HTERT RPE-1 (cell line): ENCODE data around the gene NAT16.
"Not testable (repeated sequence)": the region's sequence is repeated elsewhere in the genome, so short reads cannot be mapped to it uniquely, and the experiment has no call there.

Source experiments
- in situ Hi-C: fragments of 300-500 bp; cut with MboI; formaldehyde crosslinking; loops from 4 replicates; pipeline ENCODE4 v1.14.3; 2020; ENCODE audit warnings: low sequenced_read_pairs

The NAT16 gene

GRCh38 chr7:101161692-101162471 lies 18.2 kb downstream of the NAT16 start:
- in situ Hi-C loops, result no loop called here

DNA sequence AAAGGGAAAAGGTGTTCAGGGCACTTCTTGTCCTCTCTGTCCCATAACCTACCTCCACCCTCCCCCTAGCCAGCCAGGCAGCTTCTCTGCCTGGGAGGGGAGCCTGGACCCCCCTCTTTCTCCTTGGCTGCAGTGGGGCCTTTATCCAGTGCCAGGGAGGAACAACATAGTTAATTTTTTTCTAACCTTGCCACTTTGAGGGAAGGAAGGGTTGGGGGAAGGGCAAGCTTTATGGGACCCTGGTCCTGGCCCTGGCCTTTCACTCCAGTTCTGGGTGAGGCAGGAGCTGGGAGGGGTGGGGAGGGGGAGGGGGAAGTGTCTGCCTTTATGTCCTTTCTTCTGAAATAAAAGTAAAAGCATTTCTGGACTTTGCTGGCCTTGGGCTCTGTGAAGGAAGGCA lies 19.2 kb downstream of the NAT16 start:
- in situ Hi-C loops, result no loop called here

DNA sequence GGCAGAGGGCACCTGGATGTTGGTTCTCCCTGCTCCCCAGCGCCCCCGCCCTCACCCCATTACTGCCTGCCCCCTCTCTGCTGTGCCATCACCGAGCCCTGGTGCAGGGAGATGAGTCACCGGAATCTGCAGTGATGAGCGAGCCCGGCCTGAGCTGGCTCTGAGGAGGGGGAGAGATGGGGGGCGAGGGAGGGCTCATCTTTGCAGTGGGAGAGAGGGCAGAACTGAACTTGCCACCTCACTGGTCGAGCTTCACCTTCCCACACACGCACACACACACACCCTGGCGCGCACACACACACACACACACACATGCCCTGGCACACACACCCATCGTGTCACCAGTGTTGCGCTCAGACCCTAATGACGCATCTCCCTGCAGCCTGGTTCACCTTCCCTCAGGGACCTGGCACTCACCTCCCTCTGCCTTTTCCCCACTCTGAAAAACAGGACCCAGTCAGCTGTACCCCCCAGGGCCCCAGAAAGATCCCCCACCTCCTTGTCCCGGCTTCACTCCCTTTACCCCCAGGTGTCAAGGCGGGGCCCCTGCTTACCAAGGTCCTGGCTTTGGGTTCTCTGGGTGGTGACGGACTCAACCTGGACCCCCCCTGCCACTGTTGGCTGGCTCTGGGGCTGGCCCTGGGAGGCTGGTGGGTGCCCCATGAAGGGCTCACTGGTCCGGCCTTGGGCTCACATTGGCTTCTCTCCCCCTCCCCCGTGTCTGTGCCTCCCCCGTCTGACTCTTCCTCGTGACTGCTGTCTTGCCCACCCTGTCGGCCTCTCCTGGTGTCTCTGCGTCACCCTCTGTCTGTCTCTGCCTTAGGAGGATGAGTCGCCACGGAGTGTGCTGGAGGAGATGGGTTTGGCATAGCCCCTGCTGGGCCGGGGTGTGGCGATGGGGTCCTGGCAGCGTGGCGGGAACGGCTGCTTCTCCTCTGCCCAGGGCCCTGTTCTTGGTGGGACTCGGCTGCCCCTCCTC lies 20.1 kb downstream of the NAT16 start:
- in situ Hi-C loops, result no loop called here

GRCh38 chr7:101156866-101157589 lies 23.1 kb downstream of the NAT16 start:
- in situ Hi-C loops, result no loop called here

DNA sequence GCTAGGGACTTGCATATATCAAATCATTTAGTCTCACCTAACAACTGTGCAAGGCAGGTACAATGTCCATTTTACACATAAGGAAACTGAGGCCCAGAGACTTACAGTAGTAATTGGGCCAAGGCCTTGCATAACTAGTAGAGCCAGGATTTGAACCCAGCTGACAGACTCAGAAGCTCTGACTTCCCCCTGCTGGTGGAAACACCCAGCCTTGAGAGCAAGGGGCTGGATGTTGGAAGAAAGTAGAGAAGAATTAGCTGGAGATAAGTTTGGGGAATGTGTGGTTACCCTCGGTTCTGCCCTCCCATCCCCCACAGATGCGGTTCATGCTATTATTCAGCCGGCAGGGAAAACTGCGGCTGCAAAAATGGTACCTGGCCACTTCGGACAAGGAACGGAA lies 23.8 kb downstream of the NAT16 start:
- in situ Hi-C loops, result no loop called here

- in situ Hi-C loops, result no loop called here
These were observed 24.8 kb downstream of the NAT16 start for GRCh38 chr7:101155303-101155702.

- in situ Hi-C loops, result no loop called here
These were observed 25.4 kb downstream of the NAT16 start for GRCh38 chr7:101154693-101155102.

GRCh38 chr7:101153969-101154692 lies 26.0 kb downstream of the NAT16 start, which contains the start of gene AP1S1:
TSS of gene AP1S1 (plus strand) at chr7:101154476. CDS start at chr7:101154515, 39 bp downstream.
- in situ Hi-C loops, result no loop called here

- in situ Hi-C loops, result no loop called here
These were observed 28.0 kb downstream of the NAT16 start for GRCh38 chr7:101151908-101152651.

- in situ Hi-C loops, result no loop called here
These were observed 39.2 kb downstream of the NAT16 start for GRCh38 chr7:101140746-101141382.

DNA sequence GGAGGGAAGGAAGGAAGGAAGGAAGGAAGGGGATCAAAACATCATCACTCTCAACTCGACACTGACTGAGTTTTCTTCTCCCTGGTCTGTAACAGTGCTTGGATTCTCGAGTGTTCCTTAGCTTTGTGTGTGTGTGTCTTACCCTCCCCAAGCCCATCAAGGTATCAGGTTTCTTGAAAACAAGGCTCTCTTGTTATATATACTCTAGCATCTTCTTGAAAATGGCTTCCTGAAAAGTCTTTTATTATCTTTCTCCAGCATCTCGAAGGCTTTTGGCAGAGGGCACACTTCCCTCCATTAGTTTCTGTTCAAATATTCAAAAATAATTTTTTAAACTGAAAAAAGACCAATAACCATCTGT lies 39.8 kb downstream of the NAT16 start:
- in situ Hi-C loops, result no loop called here

DNA sequence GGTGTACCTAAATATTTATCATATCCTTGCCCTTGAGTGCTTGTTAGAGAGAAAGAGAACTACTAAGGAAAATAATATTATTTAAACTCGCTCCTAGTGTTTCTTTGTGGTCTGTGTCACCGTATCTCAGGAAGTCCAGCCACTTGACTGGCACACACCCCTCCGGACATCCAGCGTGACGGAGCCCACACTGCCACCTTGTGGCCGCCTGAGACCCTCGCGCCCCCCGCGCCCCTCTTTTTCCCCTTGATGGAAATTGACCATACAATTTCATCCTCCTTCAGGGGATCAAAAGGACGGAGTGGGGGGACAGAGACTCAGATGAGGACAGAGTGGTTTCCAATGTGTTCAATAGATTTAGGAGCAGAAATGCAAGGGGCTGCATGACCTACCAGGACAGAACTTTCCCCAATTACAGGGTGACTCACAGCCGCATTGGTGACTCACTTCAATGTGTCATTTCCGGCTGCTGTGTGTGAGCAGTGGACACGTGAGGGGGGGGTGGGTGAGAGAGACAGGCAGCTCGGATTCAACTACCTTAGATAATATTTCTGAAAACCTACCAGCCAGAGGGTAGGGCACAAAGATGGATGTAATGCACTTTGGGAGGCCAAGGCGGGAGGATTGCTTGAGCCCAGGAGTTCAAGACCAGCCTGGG lies 41.8 kb downstream of the NAT16 start:
- in situ Hi-C loops, result no loop called here

DNA sequence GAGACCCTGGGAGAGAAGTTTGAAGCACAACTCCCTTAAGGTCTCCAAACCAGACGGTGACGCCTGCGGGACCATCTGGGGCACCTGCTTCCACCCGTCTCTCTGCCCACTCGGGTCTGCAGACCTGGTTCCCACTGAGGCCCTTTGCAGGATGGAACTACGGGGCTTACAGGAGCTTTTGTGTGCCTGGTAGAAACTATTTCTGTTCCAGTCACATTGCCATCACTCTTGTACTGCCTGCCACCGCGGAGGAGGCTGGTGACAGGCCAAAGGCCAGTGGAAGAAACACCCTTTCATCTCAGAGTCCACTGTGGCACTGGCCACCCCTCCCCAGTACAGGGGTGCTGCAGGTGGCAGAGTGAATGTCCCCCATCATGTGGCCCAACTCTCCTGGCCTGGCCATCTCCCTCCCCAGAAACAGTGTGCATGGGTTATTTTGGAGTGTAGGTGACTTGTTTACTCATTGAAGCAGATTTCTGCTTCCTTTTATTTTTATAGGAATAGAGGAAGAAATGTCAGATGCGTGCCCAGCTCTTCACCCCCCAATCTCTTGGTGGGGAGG lies 42.4 kb downstream of the NAT16 start:
- in situ Hi-C loops, result no loop called here

GRCh38 chr7:101134399-101134980 lies 45.6 kb downstream of the NAT16 start:
- in situ Hi-C loops, result no loop called here

DNA sequence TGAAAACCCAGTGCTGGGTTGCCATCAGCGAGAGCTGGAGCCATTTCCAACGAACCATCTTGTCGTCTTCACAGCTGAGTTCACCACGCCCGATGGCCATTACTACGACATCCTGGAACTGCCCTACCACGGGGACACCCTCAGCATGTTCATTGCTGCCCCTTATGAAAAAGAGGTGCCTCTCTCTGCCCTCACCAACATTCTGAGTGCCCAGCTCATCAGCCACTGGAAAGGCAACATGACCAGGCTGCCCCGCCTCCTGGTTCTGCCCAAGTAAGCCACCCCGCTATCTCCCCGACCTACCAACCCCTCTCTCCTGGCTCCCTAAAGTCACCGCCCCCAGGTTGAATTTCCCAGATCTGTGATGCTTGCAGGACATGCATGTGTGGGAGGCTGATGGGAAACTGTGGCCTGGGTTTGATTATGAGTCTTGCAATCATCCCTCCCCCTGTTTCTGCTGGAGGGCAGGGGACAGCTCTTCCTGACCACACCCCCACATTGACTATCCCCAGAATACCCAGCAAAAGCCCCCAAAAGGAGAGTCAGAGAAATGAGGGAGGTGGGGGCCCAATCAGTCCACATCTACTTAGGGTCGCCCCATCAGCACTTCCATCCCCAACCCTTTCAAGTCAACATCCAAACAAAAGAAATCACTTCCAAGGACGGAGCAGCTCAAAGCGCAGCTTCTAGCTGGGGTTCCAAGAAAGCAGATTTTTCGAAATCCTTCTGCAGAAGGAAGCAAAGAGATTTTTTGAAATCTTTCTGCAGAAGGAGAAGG lies 46.3 kb downstream of the NAT16 start:
- in situ Hi-C loops, result no loop called here

DNA sequence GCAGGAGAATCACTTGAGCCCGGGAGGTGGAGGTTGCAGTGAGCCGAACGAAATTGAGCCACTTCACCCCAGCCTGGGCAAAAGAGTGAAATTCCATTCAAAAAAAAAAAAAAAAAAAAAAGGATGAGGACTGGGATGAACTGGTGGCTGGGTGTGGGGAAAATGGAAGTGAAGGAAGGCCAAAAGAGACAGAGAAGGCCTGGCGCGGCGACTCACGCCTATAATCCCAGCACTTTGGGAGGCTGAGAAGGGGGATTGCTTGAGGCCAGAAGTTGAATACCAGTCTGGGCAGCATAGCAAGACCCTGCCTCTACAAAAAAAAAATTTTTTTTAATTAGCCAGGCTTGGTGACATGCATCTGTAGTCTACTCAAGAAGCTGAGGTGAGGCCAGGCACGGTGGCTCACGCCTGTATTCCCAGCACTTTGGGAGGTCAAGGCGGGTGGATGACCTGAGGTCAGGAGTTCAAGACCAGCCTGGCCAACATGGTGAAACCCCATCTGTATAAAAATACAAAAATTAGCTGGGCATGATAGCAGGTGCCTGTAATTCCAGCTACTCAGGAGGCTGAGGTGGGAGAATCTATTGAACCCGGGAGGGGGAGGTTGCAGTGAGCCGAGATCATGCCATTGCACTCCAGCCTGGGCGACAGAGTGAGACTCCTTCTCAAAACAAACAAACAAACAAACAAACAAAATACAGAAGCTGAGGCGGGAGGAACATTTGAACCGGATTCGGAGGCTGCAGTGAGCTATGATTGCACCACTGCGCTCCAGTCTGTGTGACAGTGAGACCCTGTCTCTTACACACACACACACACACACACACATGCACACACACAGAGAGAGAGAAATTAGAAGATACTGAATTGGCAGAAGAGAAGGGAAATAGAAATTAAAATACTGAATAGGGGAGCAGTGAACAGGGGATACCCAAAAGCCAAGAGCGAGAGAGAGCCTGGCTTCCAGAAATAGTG lies 47.2 kb downstream of the NAT16 start:
- in situ Hi-C loops, result not testable (repeated sequence)
